ENCODE measurements around the gene TNNI2.
"Not testable (repeated sequence)": the region's sequence is repeated elsewhere in the genome, so short reads cannot be mapped to it uniquely, and the experiment has no call there.

Gene TNNI2

GRCh38 chr11:1875851-1876301 lies 37.1 kb downstream of the TNNI2 start:
- DNase-seq: not testable (repeated sequence)

GRCh38 chr11:1876361-1877063 lies 37.7 kb downstream of the TNNI2 start:
- no peak for DNase-seq

GRCh38 chr11:1877211-1878136 lies 38.7 kb downstream of the TNNI2 start:
- no peak for DNase-seq

GRCh38 chr11:1878137-1879031 lies 39.6 kb downstream of the TNNI2 start:
- no peak for DNase-seq

- DNase-seq: no peak
These were observed 40.7 kb downstream of the TNNI2 start for GRCh38 chr11:1879342-1879940.

- no peak for DNase-seq
These were observed 41.4 kb downstream of the TNNI2 start for GRCh38 chr11:1879941-1880720.

- no peak for DNase-seq
These were observed 42.1 kb downstream of the TNNI2 start for GRCh38 chr11:1880746-1881441.

GRCh38 chr11:1881442-1882264 lies 42.9 kb downstream of the TNNI2 start:
- no peak for DNase-seq

GRCh38 chr11:1882265-1883238 lies 43.8 kb downstream of the TNNI2 start:
- peak; percentile 4 for DNase-seq

GRCh38 chr11:1883346-1884302 lies 44.8 kb downstream of the TNNI2 start:
- DNase-seq: no peak

- no peak for DNase-seq
These were observed 45.5 kb downstream of the TNNI2 start for GRCh38 chr11:1884303-1884700.

- not testable (repeated sequence) for DNase-seq
These were observed 47.8 kb downstream of the TNNI2 start for GRCh38 chr11:1886551-1886950.

- DNase-seq: no peak
These were observed 48.9 kb downstream of the TNNI2 start for GRCh38 chr11:1887451-1888346.

- DNase-seq: no peak
These were observed 49.6 kb downstream of the TNNI2 start for GRCh38 chr11:1888347-1888753.

GRCh38 chr11:1888811-1889210 lies 50.0 kb downstream of the TNNI2 start:
- no peak for DNase-seq

GRCh38 chr11:1889224-1889930 lies 50.6 kb downstream of the TNNI2 start:
- no peak for DNase-seq

Data from NCI-H2029 treated with DMSO at 0.1 percent for 48 hours (cell line).